ENCODE data around the gene MAIP1.

Gene MAIP1

GRCh38 chr2:199951023-199951422 lies 4.4 kb upstream of the MAIP1 start:
- DNase-seq, result no peak

DNA sequence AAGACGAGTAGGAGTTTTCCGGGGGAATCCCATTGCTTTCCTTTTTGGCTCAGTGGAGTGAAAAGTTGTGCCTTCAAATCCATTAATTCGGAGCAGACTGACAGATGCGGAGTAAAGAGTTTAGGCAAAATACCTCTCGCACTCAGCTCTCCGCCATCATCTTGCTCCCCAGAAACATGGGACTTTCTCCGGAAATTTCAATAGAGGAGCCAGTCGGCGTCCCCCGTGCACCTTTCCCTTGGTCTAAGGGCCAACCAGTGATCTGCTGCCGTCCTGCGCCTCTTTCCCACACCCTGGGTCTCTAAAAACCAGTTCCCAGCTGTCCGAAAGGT lies 409 bp upstream of the MAIP1 start:
- peak; percentile 66 for DNase-seq

DNA sequence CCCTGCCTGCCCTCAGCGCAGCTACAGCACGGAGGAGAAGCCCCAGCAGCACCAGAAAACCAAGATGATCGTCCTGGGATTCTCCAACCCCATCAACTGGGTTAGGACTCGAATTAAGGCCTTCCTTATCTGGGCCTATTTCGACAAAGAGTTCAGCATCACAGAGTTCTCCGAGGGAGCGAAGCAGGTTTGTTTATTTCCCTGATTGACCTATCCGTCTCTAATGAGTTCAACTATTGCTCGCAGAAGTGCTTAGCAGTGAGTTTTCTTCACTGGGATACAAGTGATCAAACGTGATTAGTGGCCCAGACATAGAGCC lies 639 bp downstream of the MAIP1 start:
- no peak for DNase-seq

DNA sequence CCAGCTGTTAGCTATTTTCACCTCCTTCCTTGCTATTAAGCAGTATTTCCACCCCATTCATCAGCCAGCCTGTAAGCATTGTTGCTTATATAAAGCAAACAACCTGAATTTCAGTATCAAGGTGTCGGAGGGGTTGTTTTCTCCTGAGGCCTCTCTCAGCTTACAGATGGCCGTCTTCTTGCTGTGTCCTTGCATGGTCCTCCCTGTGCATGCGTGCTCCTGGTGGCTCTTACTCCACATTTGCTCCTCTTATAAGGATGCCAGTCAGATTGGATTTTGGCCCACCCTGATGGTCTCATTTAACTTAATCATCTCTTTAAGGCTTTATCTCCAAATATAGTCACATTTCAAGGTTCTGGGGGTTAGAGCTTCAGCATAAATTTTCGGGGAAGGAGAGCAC lies 2.6 kb downstream of the MAIP1 start:
- no peak for DNase-seq

DNA sequence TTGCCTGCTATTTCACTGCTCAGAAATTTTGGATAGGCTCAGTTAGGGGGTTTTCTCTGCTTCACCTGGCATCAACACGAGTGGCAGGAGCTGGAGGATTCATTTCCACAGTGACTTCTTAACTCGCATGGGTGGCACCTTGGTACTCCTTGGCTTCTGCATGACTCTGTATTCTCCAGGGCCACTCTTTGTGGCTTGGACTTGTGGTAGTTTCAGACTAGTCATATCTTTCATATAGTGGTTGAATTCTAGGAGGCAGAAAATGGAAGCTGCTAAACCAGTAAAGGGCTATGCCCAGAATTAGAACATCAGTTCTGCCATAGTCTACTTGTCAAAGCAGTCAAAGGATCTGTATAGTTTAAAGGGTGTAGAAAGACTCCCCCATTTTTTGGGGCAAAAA lies 6.8 kb downstream of the MAIP1 start:
- no peak for DNase-seq

GRCh38 chr2:199966405-199966804 lies 11.0 kb downstream of the MAIP1 start:
- DNase-seq, result no peak

DNA sequence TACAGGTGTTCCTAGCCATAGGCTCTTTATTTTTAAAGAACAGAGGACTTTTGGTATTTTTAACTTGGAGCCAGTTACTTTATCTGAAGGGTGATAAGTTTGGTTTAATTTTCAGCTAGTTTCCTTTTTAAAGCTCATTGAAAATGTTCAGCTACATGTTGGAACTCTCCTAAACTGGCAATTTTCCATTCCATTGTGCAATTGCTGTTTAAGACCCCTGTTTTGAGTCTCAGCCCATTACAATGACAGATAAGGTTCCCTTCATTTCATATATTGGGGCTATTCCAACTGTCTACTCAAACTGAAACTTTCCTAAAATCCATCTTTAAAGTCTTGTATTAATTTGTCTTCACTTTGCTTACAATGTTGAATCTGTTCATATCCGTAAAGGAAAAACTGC lies 11.6 kb downstream of the MAIP1 start:
- no peak for DNase-seq

GRCh38 chr2:199968126-199968525 lies 12.7 kb downstream of the MAIP1 start:
- no peak for DNase-seq

DNA sequence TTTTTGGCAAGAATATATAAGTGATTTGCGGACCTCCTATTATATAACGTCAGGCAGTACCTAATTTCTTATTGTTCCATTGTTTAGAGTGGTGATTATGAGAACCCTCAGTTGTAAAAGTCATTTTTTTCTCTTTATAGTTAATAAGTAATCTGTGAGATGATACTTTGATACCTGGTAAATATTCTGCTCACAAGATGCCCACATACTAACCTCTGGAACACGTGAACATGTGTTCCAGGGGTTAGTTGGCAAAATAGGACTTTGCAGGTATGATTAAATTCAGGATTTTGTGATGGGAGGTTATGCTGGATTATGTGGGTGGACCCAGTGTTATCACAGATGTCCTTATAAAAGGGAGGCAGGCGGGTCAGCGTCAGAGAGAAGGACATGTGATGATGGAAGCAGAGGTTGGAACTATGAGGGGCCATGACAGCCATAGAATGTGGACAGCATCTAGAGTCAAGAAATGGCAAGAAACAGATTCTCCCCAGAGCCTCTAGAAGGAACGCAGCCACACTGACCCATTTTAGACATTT lies 16.8 kb downstream of the MAIP1 start:
- no peak for DNase-seq

GRCh38 chr2:199973703-199974102 lies 18.3 kb downstream of the MAIP1 start:
- DNase-seq, result peak; percentile 19

DNA sequence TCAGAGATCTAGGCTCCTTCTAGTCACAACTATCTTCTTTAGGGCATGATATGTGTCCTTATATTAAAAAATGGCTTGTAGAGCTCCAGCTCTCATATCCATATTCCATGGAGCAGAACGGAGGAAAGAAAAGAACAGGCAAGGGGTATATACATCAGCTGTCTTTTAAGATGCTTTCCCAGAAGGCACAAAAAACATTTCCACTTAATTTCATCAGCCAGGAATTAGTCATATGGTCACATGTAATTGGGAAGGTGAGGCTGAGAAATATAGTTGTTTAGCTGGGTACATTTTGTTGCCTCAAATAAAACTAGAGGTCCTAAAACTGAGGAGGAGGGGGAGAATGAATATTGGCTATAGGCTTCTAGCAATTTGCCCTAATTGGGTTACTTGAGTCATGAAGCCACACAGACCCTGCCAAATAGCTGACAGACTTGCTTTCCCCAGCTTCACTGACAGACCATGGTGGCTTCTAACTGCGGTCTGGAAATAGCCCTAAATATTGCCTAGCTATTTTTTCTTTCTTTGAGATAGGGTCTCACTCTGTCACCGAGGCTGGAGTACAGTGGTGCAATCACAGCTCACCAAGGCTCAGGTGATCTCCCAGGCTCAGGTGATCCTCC lies 20.0 kb downstream of the MAIP1 start:
- no peak for DNase-seq

DNA sequence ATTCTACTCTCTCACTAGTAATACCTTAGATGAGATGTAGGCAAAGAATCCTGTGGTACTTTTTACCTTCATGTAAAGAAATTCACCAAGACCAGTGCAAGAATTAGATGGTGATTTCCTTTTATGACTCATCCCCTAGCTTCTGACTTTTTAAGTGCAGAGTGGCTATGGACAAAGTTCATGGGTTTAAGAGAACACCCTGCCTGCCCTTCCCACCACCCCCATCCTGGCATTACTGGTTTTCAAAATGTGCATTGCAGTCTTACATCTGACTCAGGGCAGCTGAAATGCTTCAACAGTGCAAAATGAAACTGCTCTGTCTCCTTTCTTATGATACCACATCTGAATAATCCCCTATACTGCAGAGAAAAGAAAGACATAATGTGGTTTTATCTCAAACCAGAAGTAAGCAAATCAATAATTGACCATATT lies 22.6 kb downstream of the MAIP1 start:
- no peak for DNase-seq

DNA sequence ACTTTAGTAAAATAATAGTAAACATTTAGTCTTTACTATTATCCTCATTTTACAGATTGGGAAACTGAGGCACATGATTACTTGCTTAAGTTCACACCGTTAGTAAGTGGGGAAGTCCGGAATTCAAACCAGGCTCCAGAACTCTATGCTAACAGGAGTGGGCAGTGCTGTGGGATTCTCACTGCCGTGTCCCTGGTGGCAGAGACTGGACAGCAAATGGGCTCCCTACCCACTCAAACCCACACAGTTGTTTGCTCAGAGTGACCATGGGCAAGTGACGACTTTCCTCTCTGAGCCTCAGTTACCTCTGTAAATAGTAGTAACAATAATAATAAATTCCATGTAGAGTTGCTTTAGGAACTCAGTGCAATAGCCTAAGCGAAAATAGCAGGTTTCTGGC lies 24.0 kb downstream of the MAIP1 start:
- DNase-seq, result no peak

- peak; percentile 40 for DNase-seq
Measured at GRCh38 chr2:199979832-199980628, 24.6 kb downstream of the MAIP1 start.

GRCh38 chr2:199982126-199982843 lies 26.9 kb downstream of the MAIP1 start:
- no peak for DNase-seq

- no peak for DNase-seq
Measured at GRCh38 chr2:199983534-199983933, 28.2 kb downstream of the MAIP1 start.

GRCh38 chr2:199984159-199984558 lies 28.8 kb downstream of the MAIP1 start:
- no peak for DNase-seq

DNA sequence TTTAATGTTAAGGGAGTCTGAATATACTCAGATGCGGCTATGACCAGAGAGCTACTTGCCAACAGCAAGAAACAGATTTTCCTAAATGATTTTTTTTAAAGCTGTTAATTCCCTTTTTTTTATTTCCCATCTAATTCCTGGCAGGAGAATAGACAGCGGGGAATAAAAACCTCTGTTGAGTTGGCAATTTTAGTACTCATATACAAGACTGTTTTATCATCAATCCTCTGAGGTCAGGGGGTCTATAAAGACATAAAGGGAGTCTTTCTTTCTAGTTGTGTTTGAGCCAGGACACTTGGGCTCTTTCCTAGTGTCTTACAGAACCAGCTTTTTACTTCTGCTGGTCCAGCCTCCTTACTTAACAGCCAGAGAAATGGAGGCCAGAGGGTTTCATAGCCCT lies 29.4 kb downstream of the MAIP1 start:
- DNase-seq, result no peak

DNA sequence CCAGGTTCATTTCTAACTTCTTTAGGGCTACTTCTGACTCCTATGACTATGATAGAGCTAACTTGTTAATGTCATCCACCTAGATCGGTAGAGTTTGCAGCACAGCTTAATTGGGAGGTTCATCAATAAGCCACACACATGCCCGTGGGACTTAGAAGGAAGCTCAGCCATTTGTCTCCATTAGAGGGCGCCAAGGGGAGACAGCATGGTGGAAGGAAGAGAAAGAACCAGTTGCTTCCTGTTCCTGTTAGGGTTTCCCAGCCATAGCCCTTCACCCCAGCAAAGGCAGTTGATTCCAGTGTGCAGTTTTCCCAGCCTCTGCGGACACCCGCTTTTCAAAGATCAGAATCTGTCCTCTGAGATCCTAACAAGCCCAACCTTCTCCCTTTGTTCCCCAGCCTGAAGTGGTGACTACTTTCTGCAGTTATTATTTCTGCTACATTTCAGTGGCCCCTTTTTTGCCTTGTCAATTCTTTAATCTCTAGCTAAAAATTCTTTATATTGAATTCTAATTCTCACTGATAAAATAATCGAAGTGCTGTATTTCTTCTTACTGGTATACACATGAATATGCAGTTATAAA lies 30.3 kb downstream of the MAIP1 start:
- DNase-seq, result no peak

DNA sequence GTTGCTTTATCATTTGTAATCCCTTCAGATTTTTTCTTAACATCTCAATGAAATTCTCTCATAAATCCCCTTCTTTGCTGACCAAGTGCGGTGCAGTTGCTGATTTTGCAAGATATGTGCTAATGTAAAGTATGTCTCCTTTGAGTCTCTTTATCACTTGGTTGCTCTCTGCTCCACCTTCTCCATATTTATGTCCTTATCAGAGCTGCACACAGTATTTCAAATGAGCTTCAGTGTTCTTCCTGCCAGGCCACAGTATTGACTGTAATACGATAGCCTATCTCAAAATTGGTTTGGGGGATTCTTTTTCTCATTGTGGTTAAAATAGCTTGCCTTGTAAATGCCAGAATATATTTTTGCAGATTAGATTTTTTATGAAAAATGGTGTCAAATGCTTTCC lies 32.2 kb downstream of the MAIP1 start:
- no peak for DNase-seq

GRCh38 chr2:199988151-199988550 lies 32.8 kb downstream of the MAIP1 start:
- no peak for DNase-seq

GRCh38 chr2:199989822-199990221 lies 34.4 kb downstream of the MAIP1 start:
- DNase-seq, result no peak

- no peak for DNase-seq
Measured at GRCh38 chr2:199991691-199992090, 36.3 kb downstream of the MAIP1 start.

DNA sequence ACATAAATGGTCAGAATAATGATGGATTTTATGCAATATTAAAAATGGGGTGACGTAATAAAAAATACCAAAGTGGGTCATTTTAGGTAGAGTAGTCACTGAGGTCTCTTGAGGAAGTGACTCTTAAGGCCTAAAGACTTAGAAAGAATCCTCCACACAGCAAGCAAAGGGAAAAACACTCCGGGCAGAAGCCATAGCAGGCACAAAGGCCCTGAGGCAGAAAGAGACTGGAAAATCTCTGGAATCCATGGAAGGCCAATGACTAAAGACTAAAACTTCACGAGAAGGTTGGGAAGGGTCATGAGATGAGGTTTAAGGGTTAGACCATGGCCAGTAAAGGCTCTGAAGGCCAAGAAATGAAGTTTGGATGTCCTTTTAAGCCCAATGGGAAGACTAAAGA lies 36.9 kb downstream of the MAIP1 start:
- DNase-seq, result no peak
